GM04503 (cell line): Measurements from ENCODE around the gene STPG3.

Source experiments
- DNase-seq: peaks from one replicate; pipeline ENCODE4 v3.0.0-alpha.2; 2012; ENCODE audit warnings: low read depth

Gene STPG3

DNA sequence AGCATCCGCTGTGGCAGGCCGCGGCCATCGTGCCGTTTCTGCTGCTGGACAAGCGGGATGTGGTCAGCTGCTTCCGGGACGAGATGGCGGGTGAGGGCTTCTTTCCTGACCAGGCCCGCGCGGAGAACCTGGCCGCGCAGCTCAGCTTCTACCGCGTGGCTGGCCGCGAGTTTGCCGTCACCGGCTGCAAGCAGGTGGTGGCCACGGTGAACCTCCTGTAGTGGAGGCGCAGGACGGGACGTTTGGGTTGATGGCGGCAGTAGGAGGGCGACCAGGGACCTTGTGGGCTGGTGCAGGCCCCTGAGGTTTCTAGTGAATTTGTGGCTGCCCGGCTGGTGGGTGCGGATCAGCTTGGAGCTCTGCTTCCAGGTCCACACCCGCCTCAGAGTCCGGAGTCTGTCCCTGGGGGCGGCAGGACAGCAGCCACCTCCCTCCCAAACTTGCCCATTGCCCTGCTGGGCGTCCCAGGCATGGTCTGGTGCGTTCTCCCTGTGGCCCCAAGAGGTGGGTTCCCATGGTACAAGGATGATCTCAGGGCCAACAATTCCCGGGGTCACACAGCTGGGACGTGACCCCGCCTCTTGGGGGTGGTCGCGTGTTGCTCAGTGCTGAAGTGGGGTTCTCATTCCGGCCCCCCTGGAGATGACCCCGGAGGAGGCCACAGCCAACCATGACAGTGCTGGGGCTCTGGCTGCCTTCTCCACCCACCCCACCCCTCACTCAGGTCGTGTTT, 28.8 kb downstream of the STPG3 start:
- DNase-seq, result no peak

DNA sequence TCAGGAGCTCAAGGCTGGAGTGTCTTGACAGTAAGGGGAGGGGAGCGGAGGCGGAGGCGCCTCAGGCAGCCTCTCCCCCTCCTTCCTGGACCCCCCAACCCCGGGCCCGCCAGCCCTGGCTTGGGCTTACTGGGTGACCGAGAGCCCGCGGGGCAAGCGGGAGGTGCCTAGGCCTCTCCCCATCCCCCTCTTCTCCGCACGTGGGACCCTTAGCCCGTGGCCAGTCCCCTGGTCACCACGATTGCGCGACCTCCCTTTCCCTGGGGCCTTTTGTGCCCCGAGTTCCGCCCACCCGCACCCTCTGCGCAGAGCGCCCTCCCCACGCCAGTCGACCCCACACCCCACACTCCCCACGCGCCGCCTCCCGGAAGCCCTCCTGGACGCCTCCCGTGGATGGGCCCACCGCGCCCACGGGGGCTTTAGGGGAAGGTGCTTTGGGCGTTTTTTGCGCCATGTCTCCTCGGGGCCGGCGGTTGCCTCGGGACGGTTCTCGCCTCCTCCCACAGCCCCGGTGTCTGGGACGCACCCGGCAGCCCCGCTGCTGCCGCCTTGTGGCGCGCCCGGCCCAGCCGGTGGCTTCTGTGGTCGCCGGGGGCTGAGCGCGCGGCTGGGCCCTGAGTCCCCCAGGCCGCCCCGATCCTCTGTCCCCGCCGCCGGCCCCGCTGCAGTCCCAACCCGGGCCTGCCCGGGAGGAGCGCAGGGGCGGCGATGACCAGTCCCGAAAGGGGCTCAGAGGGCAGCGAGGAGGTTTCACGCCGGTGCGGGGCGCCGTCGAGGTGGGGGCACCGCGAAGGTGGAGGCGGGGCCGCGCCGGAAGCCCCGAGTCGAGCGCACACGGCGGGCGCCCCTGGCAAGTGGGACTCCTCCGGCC, 29.6 kb downstream of the STPG3 start:
- no peak for DNase-seq

DNA sequence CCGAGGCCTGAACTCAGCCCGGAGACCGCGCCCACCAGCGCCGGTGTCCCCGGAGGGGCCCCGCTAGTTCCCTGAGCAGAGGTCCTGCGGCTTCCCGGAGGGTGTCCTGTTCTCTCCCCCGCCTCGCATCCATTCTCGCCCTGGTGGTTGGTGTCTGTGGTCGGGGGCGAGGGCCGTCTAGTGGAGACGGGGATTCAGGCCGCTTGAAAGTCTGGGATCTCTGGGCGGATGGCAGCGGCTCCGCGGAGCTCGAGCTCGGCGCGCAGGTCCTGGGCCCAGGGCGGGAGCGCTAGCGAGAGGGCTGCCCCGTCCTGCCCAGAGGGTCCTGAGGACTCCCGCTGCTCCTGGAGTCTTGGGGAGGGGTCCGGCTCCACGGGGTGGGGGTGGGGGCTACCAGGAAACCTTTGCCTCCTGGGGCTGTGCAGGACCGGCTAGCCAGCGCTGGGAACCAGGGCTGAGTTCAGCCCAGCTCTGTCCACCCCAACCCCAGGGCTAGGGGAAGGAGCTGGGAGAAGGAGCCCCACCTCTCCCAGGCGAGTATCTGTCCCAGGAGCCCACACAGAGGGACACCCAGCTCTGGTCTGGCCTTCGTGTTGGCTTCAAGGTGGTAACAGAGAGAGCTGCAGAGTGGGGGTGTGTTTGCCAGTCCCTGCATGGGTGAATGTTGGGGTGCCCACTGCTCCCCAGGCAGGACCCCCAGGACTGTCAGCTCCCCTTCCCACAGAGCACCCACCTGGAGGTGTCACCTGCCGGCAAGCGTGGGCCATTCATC, 30.4 kb downstream of the STPG3 start:
- no peak for DNase-seq

DNA sequence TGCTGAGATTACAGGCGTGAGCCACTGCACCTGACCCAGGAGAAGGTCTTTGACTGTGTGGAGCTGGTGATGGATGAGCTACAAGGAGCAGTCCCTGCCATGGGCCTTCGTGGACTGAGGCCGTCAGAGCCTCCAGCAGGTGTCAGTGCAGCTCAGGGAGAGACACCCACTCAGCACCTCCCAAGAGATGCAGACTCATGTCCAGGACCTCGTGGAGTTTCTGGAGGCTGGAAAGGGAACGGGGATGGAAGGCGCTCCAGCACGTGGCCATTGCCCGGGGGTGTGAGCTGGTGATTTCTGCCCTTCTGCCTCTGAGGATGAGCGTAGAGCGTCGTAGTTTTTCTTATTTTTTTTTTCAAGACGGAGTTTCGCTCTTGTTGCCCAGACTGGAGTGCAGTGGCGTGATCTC, 35.9 kb downstream of the STPG3 start:
- no peak for DNase-seq

DNA sequence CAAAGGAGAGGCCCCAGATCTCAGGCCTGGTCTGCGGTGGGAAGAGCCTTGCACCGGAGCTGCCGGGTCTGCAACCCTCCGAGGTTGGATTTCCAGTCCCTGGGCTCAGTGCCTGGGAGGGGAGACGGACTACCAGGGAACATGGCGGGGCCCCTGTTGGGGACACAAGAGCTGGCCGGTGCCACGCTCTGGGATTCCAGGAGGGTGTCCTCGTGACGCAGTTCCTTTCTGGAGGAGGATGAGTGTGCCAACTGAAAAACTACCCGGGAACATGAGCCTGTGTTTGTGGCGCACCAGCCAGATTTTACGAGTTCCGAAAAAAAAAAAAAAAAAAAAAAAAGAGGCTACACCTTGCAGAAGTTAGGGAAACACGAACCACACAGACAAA, 42.0 kb downstream of the STPG3 start:
- DNase-seq, result no peak

DNA sequence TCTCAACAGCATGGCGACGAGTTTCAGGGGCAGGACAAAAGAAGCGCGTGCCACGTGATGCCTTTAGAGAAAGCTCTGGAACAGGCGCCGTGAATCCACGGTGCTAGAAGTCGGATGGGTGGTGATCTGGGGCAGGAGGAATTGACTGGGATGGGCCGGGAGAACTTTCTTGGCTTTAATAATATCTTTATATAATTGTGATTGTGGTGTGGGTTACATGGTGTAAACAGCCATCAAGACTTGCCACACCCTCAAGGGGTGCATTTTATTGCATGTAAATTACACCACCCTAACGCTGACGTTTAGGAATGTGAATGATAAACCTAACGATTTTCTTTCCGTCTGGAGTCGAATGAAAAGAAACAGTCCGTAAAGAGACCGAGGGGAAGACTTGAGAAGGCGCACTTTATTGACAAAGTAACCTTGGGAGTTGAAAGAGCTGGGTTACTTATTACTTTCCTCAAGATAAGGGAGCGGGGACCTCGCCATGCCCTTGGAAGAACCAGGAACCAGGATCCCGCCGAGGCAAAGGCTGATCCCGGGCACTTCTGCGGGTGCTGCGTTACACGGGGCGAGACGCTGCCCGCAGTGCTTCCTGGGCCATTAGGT, 42.5 kb downstream of the STPG3 start:
- DNase-seq, result no peak

DNA sequence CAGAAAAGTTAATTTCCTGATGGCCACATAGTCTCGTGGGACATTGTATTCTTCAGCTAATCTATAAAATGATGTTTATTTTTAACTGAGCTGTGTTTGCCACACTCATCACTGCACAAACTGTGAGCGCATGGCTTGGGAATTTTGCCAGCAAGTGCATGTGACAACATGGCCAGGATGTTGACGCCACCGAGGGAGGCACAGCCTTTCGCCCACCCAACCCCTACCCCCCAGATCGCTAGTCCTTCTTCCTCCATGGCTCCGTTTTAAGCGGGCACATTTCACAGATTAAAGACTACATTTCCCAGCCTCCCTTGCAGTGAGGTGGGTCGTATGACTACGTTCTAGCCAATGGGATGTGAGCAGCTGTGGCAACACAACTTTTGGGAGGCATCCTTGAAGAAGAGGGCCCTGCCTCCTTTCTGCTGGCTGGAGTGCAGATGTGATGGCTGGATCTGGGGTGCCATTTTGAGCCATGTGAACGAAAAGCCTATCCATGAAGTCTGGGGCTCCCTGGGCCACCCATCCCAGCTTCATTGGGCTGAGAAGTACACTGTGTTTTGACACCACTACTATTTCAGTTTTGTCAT, 43.1 kb downstream of the STPG3 start:
- DNase-seq, result no peak

DNA sequence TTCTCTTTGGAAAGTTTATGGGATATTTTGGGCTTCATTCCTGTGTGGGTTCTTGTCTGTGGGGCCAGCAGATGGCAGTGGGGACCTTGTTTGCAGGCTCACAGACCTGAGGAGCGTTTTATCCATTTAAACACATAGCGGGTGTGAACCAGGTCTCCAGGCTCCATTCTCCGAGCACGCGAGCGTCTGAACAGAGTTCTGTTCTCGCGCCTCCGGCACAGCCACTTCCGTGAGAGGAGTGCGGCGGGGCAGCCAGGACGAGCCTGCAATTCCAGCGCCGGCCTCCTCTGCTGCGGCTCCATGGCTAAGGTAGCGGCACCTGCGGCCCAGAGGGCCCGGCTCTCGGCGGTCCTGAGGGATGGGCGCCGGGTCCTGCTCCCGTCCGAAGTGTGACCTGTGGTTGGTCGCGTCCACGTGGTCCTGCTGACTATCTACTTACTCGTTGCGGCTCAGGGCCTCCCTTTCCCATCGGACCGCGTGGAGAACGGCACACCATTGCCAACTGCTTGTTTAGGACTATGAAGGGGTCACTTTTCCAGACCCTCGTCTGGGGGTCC, 43.7 kb downstream of the STPG3 start:
- DNase-seq, result no peak

DNA sequence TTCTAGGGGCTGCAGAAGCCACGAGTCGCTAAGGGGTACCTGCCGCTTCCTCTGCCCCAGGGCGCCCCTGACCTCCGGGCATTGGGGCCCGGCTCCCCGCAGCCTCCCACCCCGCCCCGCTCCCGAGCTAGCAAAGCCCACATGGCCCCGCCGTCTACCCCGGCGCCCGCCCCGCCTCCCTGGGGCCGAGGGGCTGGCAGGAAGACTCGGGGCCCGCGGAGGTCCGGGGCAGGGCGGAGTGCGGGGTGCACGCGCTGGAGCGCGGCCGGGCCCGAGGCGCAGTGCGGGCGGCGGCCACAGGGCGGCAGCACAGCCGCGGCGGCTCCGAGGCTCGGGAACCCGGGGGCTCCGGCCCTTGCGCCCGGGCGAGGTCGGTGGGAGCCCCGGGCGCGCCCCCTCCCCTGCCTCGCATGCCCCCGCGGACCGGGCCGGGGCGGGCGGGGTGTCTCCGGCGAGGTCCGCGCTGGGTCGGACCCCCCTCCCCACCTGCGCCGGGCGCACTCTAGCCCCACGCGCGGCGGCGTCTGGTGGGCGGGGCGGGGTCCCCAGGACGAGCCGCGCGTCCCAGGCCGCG, 44.2 kb downstream of the STPG3 start:
- no peak for DNase-seq

DNA sequence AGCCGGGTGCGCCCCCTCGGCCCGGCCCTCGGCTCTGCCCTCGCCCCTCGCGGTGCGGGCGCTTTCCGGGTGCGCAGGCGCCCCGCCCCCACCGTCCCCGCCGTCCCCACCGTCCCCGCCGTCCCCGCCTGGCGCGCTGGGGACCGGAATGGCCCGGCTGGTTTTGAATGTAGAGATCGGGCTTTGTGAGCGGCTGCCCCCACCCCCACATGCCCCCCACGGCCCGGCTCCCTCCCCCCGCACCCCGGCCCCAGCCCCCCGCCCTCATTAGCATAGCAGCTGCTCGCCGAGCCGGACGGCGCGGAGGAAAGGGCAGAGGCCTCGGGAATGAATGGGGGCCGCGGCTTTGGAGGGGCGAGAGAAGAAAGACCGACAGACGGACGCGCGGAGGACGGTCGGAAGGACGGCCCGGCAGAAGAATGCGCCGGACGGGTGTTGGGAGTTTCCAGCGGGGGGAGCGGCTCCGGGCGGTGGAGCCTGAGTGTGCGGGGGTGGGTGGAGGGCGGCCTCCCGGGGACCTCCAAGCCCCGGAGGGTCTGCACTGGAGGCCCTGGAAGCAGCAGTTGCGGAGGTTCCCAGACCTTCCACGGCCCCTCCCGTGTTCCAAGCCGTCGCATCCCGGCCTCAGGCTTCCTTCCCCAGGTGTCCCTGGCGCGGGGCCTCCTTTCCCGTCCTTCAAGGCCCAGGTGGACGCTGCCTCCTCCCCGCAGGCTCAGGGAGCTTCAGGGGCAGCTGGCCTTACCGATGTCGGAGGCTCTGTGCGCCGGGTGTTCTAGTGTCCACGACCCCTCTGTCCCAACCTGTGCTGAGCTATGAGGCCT, 45.0 kb downstream of the STPG3 start:
- DNase-seq, result no peak

DNA sequence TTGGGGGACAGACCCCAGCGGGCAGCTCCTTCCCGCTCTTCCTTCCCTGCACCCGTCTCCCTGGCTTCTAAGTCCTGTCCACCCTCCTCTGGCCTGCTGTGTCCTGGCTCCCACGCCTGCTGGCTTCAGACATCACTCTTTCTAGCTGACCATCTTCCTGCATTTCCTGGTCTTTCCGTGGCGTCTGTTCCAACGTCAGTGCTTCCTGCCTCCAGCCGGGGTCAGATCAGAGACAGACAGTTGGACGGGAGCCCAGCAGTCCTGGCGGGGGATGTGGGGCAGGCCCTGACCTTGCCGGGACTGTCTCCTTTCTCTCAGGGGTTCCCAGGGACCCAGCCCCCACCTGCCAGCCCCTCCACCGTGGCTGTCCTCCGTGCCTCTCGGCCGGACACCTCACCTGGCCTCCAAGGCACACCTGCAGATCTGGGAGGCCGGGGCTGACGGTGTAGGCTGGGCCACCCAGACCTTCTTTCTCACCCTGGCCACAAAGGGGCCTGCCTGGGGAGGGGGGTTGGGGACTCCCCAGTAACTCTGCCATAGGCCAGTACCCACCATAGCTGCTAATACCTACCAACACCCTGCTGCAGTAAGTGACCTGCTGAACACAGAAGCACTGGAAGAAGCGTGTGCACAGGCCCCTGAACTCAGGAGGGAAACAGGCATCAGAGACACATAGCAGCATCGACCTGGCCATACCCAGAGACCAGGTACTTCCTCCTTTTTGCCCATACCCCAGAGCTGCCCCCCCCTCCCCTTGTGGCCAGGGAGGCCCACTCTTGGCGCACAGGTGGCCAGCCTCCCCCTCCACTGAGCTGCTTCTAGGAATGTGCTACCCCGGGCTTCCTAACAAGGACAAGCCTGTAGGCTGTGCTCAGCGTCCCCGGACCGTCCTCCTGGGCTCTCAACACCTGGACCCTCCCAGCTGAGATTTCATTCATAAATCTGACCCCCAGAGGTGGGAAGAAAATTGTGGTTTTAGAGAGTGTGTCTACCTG, 45.9 kb downstream of the STPG3 start:
- DNase-seq, result no peak

DNA sequence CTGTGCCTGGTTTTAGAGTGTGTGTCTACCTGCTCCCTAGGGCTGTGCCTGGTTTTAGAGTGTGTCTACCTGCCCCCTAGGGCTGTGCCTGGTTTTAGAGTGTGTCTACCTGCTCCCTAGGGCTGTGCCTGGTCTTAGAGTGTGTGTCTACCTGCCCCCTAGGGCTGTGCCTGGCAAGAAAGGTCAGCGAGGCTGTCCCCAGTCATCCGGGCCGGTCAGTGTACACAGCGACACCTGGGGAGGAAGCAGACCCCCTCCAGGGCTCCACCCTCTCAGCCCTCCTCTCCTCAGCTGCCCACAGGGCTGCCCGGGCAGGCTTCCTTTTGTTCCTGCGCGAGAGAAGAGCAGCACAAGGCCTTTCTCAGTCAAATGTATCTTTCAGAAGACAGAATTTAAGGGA, 46.9 kb downstream of the STPG3 start:
- no peak for DNase-seq

DNA sequence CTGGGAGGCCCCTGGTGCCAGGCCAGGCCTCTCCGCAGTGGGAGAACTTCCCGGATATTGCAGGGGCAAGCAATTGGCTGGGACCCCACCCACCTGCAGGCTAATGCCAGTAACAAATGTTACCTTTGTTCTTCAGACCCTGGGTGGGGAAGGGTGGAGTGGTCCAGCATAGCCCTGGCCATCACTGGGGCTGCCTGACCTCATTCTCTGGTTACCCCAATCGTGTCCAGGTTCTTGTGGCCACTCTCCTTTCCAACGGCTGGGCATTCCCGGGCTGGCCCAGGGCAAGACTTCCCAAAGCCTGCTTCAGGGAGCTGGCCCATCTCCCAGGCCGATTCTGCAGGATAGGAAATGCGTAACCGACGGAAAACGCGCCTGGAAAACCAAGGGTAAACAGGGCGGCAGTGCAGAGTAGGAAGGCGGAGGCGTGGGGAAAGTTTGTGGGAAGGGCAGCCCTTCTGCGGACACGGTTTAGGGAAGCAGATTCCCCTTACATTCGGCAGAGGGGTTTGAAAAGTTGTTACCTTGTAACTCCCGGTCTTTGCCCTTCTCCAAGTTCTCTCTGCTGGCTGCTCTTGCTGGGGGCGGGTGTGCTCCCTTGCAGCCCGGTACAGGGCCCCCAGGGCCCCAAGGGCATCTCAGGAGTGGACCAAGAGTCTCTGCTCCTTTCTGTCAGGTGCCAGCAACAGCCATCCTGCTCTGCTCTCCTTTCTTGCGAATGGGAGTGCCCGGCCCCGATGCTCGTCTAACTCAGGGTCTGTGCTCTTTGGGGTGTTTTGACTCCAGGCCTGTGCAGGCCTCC, 47.5 kb downstream of the STPG3 start:
- DNase-seq, result no peak

DNA sequence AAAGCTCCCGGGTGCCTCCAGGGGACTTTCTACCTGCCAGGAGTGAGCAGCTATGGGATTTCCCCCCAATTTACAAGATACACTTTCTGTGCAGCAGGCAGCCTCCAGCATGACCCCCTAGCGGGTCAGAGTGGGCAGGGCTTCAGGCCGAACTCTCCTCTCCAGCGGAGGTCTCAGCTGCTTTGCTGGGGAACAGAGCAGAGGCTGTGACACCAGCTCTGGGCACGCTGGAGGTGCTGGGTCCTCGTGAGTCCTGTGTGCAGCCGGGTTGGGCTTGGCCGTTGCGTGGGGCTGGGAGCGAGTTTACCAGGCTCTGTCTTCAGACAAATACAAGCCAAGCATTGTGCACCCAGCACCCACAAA, 48.1 kb downstream of the STPG3 start:
- DNase-seq, result no peak

DNA sequence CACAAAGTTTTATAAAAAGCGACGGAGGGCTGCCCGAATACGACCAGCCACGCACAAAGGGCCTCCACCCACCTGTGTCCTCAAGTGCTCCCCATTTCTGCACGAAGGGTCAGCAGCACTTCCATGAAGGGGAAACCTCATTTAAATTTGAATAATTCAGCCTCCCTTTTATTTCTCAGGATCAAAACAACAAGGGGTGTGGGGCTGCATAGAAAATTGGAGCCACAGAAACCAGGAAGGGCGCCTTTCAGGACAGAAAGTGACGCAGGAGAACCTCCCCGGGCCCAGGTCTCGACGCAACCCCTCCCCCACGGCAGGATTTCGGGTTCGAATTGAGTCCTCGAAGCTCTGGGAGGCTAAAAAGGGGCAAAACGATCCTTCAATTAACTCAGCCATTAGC, 48.9 kb downstream of the STPG3 start:
- DNase-seq, result no peak

DNA sequence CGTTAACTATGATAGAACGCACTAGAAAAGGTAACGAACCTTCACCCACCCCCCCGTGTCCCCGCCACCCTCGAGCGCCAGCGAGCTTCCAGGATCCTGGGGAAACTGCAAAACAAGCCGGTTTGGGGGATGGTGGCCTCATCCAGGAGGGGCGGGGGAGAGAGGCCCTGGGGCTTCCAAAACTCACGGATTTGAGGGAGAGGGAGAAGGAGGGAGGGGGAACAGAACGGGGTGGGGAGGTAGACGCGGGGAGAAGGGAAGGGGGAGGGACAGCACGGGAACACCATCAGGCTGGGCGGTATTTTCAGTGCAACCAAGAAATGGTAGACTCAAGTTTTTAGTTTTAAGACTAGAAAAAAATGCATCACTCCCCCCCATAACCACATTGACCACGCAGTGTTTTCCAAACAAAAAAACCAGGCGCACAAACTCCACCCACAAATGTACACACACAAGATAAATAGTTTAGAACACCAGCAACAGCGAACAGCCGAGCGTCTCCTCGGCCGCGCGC, 49.5 kb downstream of the STPG3 start:
- DNase-seq, result no peak

DNA sequence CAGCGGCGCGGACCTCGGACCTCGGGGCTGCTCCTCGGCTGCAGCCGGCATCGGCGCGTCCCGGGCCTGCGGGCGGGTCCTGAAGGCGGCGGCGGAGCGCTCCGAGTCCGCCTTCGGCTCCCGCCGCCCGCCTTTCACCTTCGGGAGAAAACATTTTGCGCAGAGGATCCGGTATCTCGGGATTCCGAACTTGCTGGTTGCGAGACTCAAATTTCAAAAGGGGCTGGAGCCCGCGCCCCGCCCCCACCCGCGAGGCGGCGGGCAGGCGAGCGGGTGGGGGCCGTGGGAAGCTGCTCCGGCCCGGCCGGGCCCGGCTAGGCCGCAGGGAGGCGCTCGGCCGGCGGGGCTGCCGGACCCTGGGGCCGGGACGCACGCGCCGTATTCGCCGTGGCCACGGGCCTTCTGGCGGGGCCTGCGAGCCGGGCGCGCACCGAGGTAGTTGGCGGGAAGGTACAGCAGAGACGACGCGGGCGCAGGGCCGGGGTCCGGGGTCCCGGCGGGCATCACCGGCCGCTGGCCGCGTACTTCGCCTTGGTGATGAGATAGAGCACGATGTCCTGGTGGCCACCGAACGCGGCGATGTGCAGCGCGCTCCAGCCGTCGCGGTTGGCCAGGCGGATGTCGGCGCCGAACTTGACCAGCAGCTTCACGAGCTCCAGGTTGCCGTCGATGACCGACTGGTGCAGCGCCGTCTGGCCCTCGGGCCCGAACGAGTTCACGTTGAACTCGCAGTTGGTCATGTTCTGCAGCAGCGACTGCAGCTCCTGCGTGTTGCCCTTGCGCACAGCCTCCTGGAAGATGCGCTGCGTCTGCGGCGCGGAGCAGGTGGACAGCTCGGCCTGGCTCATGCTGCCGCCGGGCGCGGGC, 50.2 kb downstream of the STPG3 start:
- DNase-seq, result no peak
